Naive thymus-derived CD4-positive, alpha-beta T cell (primary cell): ENCODE data around the gene LRMDA. TPM values are rescaled to one million over a fixed set of nuclear protein-coding genes. Genes with fewer than 3 reads are reported as not detected.

ENCODE experiments used
- ATAC-seq: fragments of 150-1000 bp; cut with Tn5 transposase; 2 replicates; pipeline ENCODE4 v1.10.0; 2021; ENCODE audit warnings: mild to moderate bottlenecking, moderate library complexity
- CTCF ChIA-PET: fragments of 350-600 bp; sonication (Branson Sonifier 250); formaldehyde crosslinking; loops from one replicate; lab custom pipeline; 2021; ENCODE audit warnings: antibody characterized with exemption; lab: Charles Lee
- POLR2A ChIA-PET: fragments of 350-600 bp; sonication (Branson Sonifier 250); formaldehyde crosslinking; loops from one replicate; lab custom pipeline; 2021; ENCODE audit warnings: antibody characterized with exemption, inconsistent platforms; lab: Charles Lee
- DNase-seq, 9 donors: peaks; one replicate each; pipeline versions ENCODE4 v3.0.0 to v3.0.0-alpha.2; 2020 to 2022; ENCODE audit warnings: mixed read lengths in 1 of 9
- H3K27ac ChIP-seq: one replicate; pipeline ENCODE4 v1.7.0; 2013; ENCODE audit warnings: mild to moderate bottlenecking, low read depth, low read length, moderate library complexity
- H3K27me3 ChIP-seq, 2 donors: one replicate each; pipeline ENCODE4 v1.7.0; 2013; ENCODE audit warnings: low read length in 2 of 2, mild to moderate bottlenecking in 2 of 2, moderate library complexity in 2 of 2; ENCODE audit not compliant: control insufficient read depth in 2 of 2, insufficient read depth in 2 of 2
- H3K36me3 ChIP-seq, 3 experiments: 1 replicate in 2 of 3; 2 replicates in 1 of 3; pipeline ENCODE4 v1.7.0; 2013; ENCODE audit warnings: low read length in 3 of 3, mild to moderate bottlenecking in 3 of 3, moderate library complexity in 1 of 3; ENCODE audit not compliant: insufficient read depth in 3 of 3, control insufficient read depth in 2 of 3
- H3K4me1 ChIP-seq, 2 donors: one replicate each; pipeline ENCODE4 v1.7.0; 2013; ENCODE audit warnings: low read length in 2 of 2, mild to moderate bottlenecking in 2 of 2, moderate library complexity in 1 of 2; ENCODE audit not compliant: control insufficient read depth in 2 of 2, insufficient read depth in 2 of 2
- H3K4me3 ChIP-seq: 2 replicates; pipeline ENCODE4 v1.7.0; 2013; ENCODE audit warnings: mild to moderate bottlenecking, low read length
- H3K9me3 ChIP-seq, 3 experiments: 1 replicate in 2 of 3; 2 replicates in 1 of 3; pipeline ENCODE4 v1.7.0; 2013; ENCODE audit warnings: low read length in 3 of 3; ENCODE audit not compliant: control insufficient read depth in 2 of 3
- H3K27ac Mint-ChIP-seq, 9 donors: one replicate each; pipeline ENCODE4 v1.8.0; 2020 to 2022; ENCODE audit warnings: mixed read lengths in 9 of 9, mild to moderate bottlenecking in 8 of 9, moderate library complexity in 5 of 9, inconsistent platforms in 2 of 9
- H3K27me3 Mint-ChIP-seq, 5 donors: one replicate each; pipeline ENCODE4 v1.8.0; 2021 to 2022; ENCODE audit warnings: mixed read lengths in 5 of 5, mild to moderate bottlenecking in 1 of 5
- H3K36me3 Mint-ChIP-seq, 5 donors: one replicate each; pipeline ENCODE4 v1.8.0; 2020 to 2022; ENCODE audit warnings: mixed read lengths in 5 of 5, mild to moderate bottlenecking in 3 of 5, inconsistent platforms in 1 of 5
- H3K4me1 Mint-ChIP-seq, 7 donors: one replicate each; pipeline ENCODE4 v1.8.0; 2020 to 2022; ENCODE audit warnings: mixed read lengths in 7 of 7, mild to moderate bottlenecking in 3 of 7, inconsistent platforms in 1 of 7
- H3K4me3 Mint-ChIP-seq, 10 donors: one replicate each; pipeline ENCODE4 v1.8.0; 2020 to 2022; ENCODE audit warnings: mild to moderate bottlenecking in 10 of 10, mixed read lengths in 10 of 10, moderate library complexity in 6 of 10, inconsistent platforms in 2 of 10
- H3K9me3 Mint-ChIP-seq, 11 donors: one replicate each; pipeline ENCODE4 v1.8.0; 2020 to 2022; ENCODE audit warnings: mixed read lengths in 11 of 11, mild to moderate bottlenecking in 4 of 11, inconsistent platforms in 1 of 11, moderate library complexity in 1 of 11
- intact Hi-C, 2 donors: fragments of 100-400 bp; cut with micrococcal nuclease; formaldehyde crosslinking; loops; one replicate each; pipeline ENCODE4 v1.15.1; 2023
- polyA plus RNA-seq, 2 donors: library from polyadenylated mRNA; unstranded; fragments of 300-500 nt; fragmentation: Illumina TruSeq; gene quantifications; one replicate each; pipeline ENCODE4 v1.2.3, GENCODE V29; 2021
- total RNA-seq, 6 experiments: library from RNA in 5 of 6; stranded (reverse) in 5 of 6; gene quantifications; 1 replicate in 5 of 6; 2 replicates in 1 of 6; pipeline ENCODE4 v1.2.3 and lab custom pipeline; 2021 to 2026

LRMDA gene
- total and polyA plus RNA-seq, 7 experiments from 2014 or later: 0.57 to 14.9 (median 3.0) TPM; not detected in 4

DNA sequence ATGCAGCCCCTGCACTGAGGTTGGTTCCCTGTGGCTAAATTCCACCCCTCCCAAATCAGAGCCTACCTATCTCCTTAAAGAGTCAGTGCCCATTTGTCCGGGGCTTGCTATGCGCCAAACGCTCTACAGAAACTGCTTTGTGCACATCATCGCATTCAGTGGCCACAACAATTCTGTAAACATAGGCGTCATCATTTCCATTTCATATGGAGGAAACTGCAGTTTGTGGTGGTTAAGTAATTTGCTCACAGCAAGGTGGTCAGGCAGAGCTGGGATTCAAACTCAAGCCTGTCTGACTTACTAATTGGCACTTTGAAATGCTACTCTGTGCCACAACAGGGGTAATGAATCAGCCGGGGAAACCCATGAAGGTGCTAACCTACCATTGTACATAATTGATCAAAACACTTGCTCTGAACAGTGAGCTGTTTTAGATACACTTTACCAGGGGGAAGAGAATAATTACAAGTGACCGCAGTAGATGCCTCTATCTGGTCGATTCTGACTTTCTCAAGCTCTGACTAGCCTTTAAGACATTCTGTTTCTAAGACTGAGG, 775.5 kb downstream of the LRMDA start:
- H3K4me1 Mint-ChIP-seq: no peaks in the 10 kb centered on the region
- Histone ChIP-seq H3K27me3 (no peaks in the 10 kb centered on the region), H3K4me3 (no peak overlapping the region), H3K36me3 (no peaks in the 10 kb centered on the region), H3K9me3 (no peaks in the 10 kb centered on the region), H3K4me1 (no peaks in the 10 kb centered on the region), H3K27ac (no peak overlapping the region)
- intact Hi-C loops: no loop called here
- no peak overlapping the region for H3K27ac Mint-ChIP-seq
- peaks cover 0 to 3% (median 0%) of the 10 kb centered on the region in 5 donors for H3K27me3 Mint-ChIP-seq
- ATAC-seq (no peak), DNase-seq (no peak)
- no peak overlapping the region for H3K4me3 Mint-ChIP-seq
- peaks cover 0 to 3% (median 1%) of the 10 kb centered on the region in 11 donors for H3K9me3 Mint-ChIP-seq
- no peaks in the 10 kb centered on the region for H3K36me3 Mint-ChIP-seq
- POLR2A ChIA-PET: no interaction called here
- CTCF ChIA-PET: no interaction called here

DNA sequence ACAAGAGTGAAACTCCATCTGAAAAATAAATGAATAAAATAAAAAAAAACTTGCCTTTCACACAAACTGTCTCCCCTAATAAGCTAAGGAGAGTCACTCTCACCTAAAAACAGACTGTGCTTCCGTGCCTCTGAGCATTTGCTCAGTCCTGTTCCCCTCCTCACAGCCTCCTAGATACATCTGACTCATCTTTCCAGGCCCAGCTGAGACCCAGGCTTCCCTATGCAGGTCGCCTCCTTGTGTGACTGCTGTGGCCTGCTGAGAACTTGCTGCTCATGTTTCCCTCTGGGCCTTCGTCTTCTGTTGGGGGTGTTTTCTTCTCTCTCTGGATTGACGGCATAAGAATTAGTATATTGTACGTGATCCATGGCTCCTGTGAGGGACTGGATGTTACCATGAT, 777.7 kb downstream of the LRMDA start:
- H3K27me3 ChIP-seq: no peaks in the 10 kb centered on the region
- DNase-seq (no peak), ATAC-seq (no peak)
- Mint-ChIP-seq H3K27me3 (peaks cover 0 to 3% (median 0%) of the 10 kb centered on the region in 5 donors), H3K4me1 (no peaks in the 10 kb centered on the region), H3K4me3 (no peak overlapping the region), H3K36me3 (no peaks in the 10 kb centered on the region), H3K9me3 (peaks cover 0 to 5% (median 1%) of the 10 kb centered on the region in 11 donors), H3K27ac (no peak overlapping the region)
- H3K27ac ChIP-seq: no peak overlapping the region
- POLR2A ChIA-PET: interaction anchor here (0.6 kb wide), 1 partner anchor 357 kb away, joined by 3 read pairs; no protein-coding TSS in a partner anchor
- H3K4me1 ChIP-seq: no peaks in the 10 kb centered on the region
- no peak overlapping the region for H3K4me3 ChIP-seq
- no peaks in the 10 kb centered on the region for H3K9me3 ChIP-seq
- intact Hi-C loops: no loop called here
- no peaks in the 10 kb centered on the region for H3K36me3 ChIP-seq
- CTCF ChIA-PET: no interaction called here

DNA sequence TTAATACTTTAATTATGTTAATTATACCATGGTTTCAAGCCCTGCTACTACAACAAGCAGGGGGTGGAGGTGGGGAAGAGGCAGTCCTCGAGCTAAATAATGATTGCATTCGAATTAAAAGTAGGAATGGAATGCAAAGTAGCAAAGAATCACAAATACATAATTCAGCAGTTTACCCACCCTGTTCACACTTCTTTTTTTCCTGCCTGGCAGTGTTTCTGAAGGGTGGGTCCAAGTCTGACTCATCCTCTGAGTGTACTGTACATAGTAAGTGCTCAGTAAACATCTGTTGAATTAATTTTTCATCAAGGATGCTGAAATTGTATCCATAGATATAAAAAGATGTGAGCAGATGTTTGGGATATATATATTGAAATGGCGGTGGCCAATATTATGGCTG, 778.8 kb downstream of the LRMDA start:
- Mint-ChIP-seq H3K4me1 (no peaks in the 10 kb centered on the region), H3K9me3 (peaks cover 0 to 5% (median 0%) of the 10 kb centered on the region in 11 donors), H3K27me3 (peaks cover 0 to 3% (median 0%) of the 10 kb centered on the region in 5 donors), H3K36me3 (no peaks in the 10 kb centered on the region), H3K4me3 (no peak overlapping the region), H3K27ac (no peak overlapping the region)
- no peaks in the 10 kb centered on the region for H3K27me3 ChIP-seq
- no peak overlapping the region for H3K27ac ChIP-seq
- H3K4me3 ChIP-seq: no peak overlapping the region
- ATAC-seq: no peak
- H3K4me1 ChIP-seq: no peaks in the 10 kb centered on the region
- intact Hi-C loops: no loop called here
- H3K36me3 ChIP-seq: no peaks in the 10 kb centered on the region
- ChIA-PET CTCF (no interaction called here), POLR2A (no interaction called here)
- no peaks in the 10 kb centered on the region for H3K9me3 ChIP-seq
- no peak for DNase-seq

DNA sequence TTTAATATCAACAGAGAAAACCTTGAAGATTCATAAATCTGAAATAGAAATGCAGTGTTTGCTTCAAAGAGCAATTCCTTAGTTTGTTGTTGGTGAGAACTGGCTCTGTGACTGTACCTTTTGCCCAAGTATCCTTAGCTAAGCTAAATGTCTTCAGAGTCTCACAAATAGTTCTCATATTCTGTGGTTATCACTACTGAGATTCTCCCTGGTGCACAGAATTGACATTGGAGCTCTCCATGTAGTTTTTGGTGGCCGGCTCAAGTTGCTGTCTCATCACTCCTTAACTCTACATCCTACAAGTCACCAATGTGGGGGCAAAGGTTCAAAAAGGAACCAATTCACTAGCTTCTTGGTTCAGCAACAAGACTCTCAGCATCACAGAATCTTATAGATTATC, 780.3 kb downstream of the LRMDA start:
- ATAC-seq (no peak), DNase-seq (no peak)
- Mint-ChIP-seq H3K9me3 (peaks cover 0 to 9% (median 1%) of the 10 kb centered on the region in 11 donors), H3K27ac (no peak overlapping the region), H3K27me3 (peaks cover 0 to 2% (median 0%) of the 10 kb centered on the region in 5 donors), H3K36me3 (no peaks in the 10 kb centered on the region), H3K4me3 (no peak overlapping the region), H3K4me1 (no peaks in the 10 kb centered on the region)
- Histone ChIP-seq H3K4me1 (no peaks in the 10 kb centered on the region), H3K9me3 (no peaks in the 10 kb centered on the region), H3K27ac (no peak overlapping the region), H3K36me3 (no peaks in the 10 kb centered on the region), H3K27me3 (no peaks in the 10 kb centered on the region), H3K4me3 (no peak overlapping the region)
- CTCF ChIA-PET: no interaction called here
- intact Hi-C loops: no loop called here
- POLR2A ChIA-PET: no interaction called here

DNA sequence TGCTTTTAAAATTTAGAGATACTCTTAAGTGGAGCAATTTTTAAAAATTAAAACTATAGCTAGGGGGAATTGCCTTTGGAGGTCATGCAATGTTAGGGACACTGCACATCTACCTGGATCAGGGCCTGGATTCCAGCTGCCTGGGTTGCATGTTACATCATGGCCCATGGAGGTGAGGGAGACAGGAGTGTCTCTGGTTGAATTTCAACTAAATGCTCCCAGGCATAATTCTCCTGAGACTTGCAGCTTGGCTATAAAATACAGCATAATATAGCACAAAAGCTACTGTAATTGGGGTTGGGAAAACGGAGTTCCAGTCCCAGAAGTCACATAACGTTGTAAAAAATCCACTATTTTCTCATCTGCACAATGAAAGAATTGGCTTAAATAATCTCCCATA, 782.5 kb downstream of the LRMDA start:
- ChIA-PET CTCF (no interaction called here), POLR2A (no interaction called here)
- intact Hi-C loops: no loop called here
- no peak for DNase-seq
- H3K4me1 ChIP-seq: no peaks in the 10 kb centered on the region
- H3K4me3 ChIP-seq: no peak overlapping the region
- H3K27ac ChIP-seq: no peak overlapping the region
- Mint-ChIP-seq H3K27ac (no peak overlapping the region), H3K4me1 (peaks cover 0 to 4% (median 0%) of the 10 kb centered on the region in 7 donors), H3K27me3 (peaks cover 0 to 2% (median 0%) of the 10 kb centered on the region in 5 donors), H3K4me3 (no peak overlapping the region), H3K36me3 (no peaks in the 10 kb centered on the region), H3K9me3 (peaks cover 0 to 9% (median 3%) of the 10 kb centered on the region in 11 donors)
- H3K27me3 ChIP-seq: no peaks in the 10 kb centered on the region
- no peaks in the 10 kb centered on the region for H3K9me3 ChIP-seq
- no peak for ATAC-seq
- no peaks in the 10 kb centered on the region for H3K36me3 ChIP-seq

DNA sequence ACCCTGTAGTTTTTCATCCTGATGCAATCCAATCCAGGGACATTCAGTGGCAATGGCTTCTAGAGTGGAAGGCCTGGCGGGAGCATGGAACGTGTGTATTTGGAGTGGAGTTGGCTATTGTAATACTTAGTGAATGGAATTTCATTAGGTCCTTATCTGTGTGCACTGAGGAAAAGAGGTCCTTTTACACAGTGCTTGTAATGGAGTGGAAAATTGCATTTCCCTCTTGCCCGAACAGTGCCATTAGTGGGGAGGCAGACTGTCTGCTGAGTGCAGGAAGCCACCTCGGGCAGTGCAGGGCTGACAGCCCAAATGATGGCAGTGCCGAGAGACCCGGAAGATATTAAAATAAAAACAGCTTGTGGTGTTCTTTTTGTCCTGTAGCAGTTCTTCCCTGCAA, 786.6 kb downstream of the LRMDA start:
- no peaks in the 10 kb centered on the region for H3K27me3 Mint-ChIP-seq

DNA sequence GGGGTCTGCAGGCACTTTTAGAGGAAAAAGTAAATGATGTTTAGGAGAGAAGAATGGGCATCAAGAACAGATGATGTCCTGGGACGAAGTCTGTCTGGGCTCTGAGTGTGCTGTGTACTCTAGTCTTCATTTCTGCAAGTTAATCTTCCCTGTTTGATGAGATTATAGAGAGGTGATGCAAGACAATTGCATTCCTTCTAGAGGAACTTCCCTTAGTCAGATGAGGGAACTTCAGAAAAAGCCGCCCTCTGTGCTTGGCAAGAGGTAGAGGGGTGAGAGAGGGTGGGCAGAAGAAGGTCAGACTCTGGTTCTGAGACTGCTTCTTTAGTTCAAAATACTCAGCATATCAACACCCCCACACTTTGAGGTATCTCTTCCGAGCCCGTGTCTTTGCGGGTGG, 797.9 kb downstream of the LRMDA start:
- peaks cover 0 to 5% (median 0%) of the 10 kb centered on the region in 7 donors for H3K4me1 Mint-ChIP-seq
- CTCF ChIA-PET: no interaction called here
- Histone ChIP-seq H3K9me3 (no peaks in the 10 kb centered on the region), H3K27ac (no peak overlapping the region), H3K27me3 (no peaks in the 10 kb centered on the region), H3K36me3 (no peaks in the 10 kb centered on the region), H3K4me1 (no peaks in the 10 kb centered on the region), H3K4me3 (no peak overlapping the region)
- no peaks in the 10 kb centered on the region for H3K36me3 Mint-ChIP-seq
- intact Hi-C loops: no loop called here
- DNase-seq: no peak
- POLR2A ChIA-PET: no interaction called here
- no peak for ATAC-seq
- no peak overlapping the region for H3K4me3 Mint-ChIP-seq
- H3K9me3 Mint-ChIP-seq: peaks cover 0 to 6% (median 4%) of the 10 kb centered on the region in 11 donors
- no peak overlapping the region for H3K27ac Mint-ChIP-seq
- H3K27me3 Mint-ChIP-seq: peaks cover 0 to 8% (median 0%) of the 10 kb centered on the region in 5 donors

More for the DNA sequence above, 786.6 kb downstream of the LRMDA start:
- CTCF ChIA-PET: no interaction called here
- no peak for DNase-seq
- Mint-ChIP-seq H3K9me3 (peaks cover 0 to 7% (median 2%) of the 10 kb centered on the region in 11 donors), H3K4me1 (peaks cover 0 to 4% (median 0%) of the 10 kb centered on the region in 7 donors), H3K36me3 (no peaks in the 10 kb centered on the region), H3K27ac (no peak overlapping the region), H3K4me3 (no peak overlapping the region)
- Histone ChIP-seq H3K9me3 (no peaks in the 10 kb centered on the region), H3K36me3 (no peaks in the 10 kb centered on the region), H3K27me3 (no peaks in the 10 kb centered on the region), H3K4me3 (no peak overlapping the region), H3K27ac (no peak overlapping the region), H3K4me1 (no peaks in the 10 kb centered on the region)
- intact Hi-C loops: no loop called here
- no peak for ATAC-seq
- POLR2A ChIA-PET: no interaction called here
